GM21717 (cell line): ENCODE measurements around the gene KCNN3.
"Not testable (repeated sequence)": the region's sequence is repeated elsewhere in the genome, so short reads cannot be mapped to it uniquely, and the experiment has no call there.

Experiments used
- ATAC-seq: cut with Tn5 transposase; IDR thresholded peaks from one replicate; pipeline ENCODE4 v1.9.1; 2021; ENCODE audit warnings: mild to moderate bottlenecking, moderate library complexity; ENCODE audit not compliant: unreplicated experiment

KCNN3 gene

DNA sequence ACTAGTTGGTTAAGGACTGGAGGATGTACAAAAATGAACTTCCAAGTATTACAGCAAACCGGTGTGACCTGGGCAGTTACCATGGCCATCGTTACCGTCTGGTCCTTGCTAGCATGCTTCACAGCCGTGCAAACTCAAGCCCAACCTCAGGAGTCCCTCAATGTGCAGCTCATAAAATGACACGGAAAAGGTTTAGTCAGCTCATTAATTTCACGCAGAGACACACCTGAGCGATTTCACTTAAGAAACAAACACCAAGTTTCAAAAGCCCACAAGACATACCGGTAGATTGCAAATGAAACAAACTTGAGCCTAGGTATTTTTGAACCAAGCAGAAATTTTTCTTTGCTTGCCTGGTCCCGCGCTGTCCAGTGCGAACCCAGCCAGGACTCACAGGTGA is 157.1 kb downstream of the KCNN3 start:
- ATAC-seq: no peak

DNA sequence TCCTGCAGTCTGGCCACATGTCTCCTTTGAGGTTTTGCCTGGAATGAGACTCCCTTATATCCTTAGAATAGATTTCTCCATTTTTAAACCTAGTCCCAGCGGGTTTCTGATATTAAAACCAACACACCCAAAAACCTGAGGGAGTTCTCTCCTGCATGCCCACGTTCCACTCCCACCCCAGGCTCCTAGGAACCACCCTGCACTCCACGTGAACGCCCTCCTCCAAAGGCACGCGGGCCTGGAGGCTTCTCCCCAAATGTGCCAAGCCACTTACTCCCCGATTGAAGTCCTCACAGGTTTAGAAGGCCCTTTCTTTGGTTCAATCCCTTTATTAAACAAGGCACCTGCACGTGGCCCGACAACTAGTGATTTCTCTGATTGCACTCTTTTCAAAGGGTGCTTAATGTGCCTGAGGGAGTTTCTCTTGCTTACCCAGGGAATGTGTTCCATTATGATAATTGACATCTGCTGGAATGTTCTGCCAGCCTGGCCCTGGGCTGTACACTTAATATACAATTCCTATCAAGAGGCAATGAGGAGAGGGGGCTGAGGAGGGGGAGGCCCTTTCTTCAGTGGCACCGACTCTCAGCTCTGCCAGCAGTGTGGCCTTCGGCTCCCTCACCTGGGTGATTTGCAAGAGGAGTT is 157.8 kb downstream of the KCNN3 start:
- no peak for ATAC-seq

DNA sequence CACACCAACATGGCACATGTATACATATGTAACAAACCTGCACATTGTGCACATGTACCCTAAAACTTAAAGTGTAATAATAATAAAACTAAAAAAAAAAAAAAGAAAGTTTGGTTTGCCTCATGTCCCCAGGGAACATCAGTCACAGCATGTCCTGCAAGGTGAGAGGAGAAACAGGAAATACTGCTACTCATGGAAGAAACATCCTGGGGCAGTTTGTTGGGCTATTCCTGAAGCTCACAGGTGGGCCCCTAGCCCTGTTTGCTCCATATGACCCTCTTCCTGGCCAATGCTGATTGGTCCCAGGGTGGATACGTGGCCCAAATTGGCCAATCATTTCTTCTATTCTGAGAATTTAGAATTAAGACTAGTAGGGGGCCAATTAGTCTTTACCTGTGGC is 158.7 kb downstream of the KCNN3 start:
- no peak for ATAC-seq

DNA sequence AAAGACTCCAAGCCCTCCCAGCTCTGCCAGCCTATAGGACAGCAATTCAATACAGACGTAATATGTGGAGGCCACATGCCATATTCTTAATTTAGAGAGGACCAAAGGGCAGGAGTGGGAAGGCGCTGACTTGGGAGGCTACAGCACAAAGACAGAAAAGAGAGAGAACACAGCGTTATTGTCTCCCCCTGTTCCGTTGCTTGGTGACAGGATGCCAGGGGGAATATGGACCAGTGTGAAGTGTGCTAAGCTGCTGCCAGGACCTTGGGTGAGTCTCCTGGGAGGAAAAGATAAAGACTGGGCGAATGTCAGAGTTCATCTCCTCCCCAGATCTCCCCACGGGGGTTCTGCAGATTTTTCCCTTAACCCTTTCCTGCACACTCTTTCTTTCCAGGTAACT is 160.0 kb downstream of the KCNN3 start:
- no peak for ATAC-seq

DNA sequence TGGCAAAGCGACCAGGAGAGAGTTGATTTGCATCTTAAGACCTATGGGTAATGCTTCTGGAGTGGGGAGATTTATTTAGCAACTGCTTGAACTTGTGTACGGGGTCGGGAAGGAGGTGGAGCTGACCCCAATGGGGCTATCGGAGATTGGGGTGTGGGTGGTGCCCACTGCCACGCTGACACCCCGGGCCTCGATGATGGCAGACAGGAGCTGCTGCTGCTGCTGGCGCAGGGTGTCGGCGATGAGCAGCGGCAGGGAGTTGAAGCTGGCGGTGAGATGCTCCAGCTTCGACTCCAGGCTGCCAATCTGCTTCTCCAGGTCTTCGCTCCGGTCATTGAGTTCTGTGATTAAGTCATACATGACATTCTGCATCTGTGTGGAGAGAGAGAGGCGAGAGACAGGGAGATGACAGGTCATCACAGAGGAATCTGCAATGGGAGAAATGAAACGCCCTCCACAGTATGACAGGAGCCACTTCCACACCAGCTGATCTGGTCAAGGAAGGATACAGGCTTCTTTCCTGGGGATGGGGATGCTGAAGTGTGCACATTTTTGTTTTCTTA is 162.1 kb downstream of the KCNN3 start:
- no peak for ATAC-seq

DNA sequence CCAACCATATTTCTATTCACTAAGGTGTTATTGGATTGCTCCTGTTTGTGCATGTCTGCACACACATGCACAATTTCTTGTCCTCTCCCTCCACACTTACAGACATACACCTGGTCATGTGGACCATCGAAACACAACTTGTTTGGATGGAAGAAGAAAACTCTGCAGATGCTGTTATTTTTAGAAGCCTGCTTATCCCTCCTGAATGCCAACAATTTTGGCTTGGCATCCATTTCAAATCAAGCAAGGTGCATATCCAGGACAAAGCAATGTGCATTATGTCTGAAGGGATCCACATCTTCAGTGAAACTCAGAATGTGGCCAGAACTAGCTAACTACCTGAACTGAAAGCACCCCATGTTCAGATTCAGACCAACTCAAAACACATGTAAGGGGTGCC is 163.2 kb downstream of the KCNN3 start:
- ATAC-seq: no peak

DNA sequence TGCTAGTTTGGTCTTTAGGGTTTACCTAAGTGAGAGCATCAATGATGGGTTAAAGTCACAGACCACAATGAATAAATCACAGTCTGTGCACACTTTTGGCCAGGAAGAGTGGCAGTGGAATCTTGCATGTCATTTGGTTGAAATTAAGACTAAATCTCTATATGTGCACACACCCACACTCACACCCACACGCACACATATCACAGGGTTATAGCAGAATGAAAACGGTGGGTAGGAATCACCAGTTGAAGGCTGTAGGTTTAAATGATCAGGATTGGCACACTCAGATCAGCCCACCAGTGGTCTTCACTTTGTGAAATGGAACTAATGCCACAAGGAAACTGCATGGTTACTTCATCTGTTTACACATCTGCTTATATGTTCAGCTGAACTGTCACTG is 164.5 kb downstream of the KCNN3 start:
- no peak for ATAC-seq

DNA sequence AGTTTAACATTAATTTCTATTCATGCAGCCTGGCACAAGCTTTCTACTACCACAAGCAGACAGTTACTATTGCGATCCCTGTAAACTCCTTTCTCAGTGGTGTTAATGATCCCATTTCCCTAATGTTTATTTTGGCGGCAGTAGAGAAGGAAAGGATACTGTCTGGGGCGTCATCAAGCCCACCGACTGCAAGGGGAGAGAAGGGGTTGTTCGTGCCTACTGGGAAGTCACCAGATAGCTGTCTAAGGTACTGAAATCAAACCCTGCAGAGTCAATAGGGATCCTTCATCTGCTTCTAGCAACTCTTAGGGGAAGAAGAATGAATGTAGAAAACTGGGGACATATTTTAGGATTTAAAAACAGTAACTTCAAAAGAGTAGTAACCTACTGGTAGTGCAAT is 166.9 kb downstream of the KCNN3 start:
- no peak for ATAC-seq

DNA sequence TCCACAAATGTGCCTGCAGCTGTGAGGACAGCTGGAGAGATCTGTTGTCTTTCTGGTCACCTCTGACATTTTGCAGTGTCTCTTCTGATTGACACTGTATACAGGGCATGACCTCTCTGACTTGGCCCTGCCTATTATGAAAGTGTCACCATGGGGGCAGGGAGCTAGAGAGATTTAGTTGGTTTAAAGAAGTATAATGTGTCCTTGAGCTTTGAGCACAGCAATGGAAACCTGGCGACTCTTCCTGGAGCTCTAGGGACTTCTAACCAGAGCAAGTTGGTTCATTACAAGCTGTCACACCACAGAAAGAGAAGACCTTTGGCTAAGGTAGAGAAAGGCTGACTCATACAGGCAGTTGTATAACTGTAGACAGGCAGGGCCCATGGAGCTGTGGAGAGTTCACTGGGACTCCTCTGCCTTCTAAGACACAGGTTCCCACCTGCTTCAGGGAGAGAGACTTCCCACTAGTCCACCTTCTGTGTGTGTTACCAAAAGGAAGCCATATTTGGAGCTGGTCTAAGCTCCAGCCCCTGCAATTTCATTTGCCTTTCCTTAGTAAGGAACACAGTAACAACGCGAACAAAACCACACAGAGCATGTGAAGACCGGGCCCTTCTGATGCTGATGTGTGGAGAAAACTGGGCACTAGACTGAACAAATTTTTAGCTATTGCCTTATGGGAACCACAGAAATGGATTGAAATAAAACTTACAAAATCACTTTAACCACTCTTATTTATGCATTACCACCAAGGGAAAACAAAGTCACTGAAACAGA is 171.6 kb downstream of the KCNN3 start:
- ATAC-seq: no peak

DNA sequence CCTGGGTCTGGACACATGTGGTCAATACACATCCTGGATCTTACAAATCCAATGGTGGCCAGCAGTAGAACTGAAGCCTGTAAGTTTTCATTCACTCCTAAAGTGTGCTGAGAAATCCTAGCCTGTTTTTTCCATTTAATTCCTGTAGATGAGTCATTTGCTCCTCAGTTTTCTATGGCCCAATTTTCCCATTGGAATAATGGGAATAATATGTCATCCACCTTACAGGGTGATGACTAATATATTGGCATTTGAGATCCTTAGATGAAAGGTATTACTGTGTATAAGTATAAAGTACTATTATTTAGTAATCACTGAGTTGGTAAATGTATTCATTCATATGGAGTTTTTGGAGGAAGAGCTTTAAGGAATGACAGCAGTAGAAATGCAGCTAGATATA is 172.4 kb downstream of the KCNN3 start:
- no peak for ATAC-seq

DNA sequence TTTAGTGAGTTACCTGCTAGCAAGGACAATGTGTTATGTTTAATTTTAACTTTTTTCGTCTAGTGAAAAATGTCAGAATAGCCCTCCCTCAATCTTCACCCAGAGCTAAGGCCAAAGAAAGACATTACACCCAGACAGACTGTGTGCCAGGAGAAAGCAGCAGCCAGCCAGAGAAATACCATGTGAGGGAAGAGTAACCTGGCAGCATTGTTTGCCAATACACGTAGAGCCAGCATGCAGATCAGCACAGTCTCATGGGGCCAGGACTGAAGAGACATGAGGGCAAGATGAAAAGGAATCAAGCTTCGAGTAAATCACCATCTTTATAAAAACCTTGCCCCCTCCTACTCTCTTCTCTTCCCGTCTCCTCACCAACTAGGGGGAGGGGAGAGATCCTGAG is 173.6 kb downstream of the KCNN3 start:
- no peak for ATAC-seq

DNA sequence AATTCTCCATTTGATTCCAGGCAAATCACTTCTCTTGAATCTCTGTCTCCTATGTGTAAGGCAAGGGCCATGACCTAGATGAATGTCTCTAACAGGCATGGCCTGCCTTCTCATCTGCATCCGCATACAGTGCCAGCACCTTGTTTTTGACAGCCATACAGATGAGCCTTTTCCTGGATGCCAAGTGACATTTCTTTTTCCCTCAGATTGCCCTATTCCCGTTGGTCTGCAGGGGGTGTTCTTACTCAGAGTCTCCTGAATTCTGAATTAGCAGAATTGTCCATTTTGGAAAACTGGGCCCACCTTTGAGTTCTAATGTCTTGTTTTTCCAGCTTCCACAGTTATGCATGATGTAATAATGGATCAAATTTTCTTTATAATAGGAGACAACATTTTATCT is 174.1 kb downstream of the KCNN3 start:
- no peak for ATAC-seq

DNA sequence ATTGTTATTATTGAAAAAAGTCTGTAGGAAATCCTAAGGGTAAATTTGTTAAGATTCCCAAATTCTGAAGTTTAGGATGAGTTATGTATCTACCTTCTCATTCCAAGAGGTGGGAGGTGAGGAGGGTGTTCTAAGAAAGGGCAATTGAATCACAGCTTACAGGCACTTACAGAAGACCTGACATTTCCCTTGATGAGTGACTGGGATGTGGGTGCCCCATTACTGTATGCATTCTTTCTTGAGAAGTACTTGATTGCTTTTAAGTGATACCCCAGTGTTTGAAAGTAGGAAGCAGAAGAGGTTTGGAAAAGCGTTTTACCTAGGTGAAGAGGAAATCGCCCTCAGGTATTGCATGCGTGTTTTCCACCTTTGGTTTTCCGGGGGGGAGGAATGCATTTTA is 175.1 kb downstream of the KCNN3 start:
- no peak for ATAC-seq

DNA sequence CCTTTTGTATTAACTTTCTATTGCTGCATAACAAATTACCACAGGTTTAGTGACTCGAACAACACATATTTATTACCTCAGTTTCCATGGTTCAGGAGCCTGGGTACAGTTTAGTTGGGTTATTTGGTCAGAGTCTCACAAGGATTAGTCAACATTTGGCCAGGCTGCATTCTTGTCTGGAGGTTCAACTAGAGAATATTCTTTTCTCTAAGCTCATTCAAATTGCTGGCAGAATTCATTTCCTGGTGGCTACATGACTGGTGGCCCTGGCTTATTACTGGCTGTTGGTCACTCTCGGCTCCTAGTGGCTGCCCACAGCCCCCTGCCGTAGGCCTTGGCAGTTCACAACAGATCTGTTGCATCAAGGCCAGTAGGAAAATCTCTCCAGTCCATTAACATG is 181.0 kb downstream of the KCNN3 start:
- no peak for ATAC-seq

DNA sequence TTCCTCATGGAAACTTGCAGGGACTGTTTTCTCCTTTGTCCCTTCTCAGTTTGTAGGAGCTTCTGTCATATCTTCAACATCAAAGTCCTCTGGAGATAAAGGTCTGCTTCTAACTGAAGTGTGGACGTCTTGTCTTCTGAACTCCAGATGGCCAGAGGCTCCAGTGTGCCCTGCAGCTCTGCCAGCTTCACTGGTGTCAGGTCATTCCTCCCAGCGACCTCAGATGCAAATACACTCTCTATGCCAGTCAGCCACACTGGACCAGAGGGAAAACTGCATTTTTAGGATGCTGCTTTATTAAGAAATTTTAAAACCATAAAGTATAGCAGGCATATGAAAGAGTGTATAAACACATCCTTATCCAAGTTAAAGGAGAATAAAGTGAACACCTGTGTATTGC is 183.6 kb downstream of the KCNN3 start:
- no peak for ATAC-seq

DNA sequence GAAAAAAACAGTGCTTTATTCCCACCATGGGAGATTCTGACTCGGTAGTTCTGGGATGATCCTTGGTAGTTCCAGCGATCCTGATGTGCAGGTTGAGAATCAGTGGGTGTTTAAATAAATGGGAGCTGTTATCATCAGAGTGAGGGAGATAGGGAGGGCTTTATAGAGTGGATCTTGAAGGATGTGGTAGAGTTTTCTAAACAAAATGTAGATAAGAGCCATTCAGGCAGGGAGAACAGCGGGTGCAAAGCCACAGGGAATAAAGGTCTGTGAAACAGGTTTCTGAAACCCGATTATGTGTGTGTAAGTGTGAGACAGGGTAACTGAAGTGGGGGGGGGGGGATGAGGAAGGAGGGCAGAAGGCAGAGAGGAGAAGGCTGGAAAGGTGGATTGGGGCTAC is 186.3 kb downstream of the KCNN3 start:
- no peak for ATAC-seq

DNA sequence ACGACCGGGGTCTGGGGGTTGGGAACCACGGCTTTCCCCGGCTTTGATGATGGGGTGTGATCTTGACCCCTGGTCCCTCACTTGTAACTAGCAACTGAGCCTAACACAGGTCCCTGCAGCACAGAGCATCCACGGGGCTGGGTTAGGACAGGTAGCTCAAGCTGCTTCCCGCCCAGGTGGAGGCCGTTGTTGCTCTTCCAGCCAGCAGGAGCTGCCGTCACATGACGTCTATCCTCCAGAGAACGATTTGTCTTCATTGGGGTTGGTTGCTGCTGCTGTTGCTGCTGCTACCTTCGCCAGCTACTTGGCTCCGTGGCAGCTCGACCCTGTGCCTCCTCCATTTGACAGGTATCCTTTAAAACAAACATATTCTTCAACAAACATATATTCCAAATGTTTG is 187.8 kb downstream of the KCNN3 start:
- no peak for ATAC-seq

DNA sequence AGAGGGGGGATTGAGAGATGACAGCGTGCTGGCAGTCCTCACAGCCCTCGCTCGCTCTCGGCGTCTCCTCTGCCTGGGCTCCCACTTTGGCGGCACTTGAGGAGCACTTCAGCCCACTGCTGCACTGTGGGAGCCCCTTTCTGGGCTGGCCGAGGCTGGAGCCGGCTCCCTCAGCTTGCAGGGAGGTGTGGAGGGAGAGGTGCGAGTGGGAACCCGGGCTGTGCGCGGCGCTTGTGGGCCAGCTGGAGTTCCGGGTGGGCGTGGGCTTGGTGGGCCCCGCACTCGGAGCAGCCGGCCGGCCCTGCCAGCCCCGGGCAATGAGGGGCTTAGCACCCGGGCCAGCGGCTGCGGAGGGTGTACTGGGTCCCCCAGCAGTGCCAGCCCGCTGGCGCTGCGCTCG is 192.2 kb downstream of the KCNN3 start:
- ATAC-seq: not testable (repeated sequence)

DNA sequence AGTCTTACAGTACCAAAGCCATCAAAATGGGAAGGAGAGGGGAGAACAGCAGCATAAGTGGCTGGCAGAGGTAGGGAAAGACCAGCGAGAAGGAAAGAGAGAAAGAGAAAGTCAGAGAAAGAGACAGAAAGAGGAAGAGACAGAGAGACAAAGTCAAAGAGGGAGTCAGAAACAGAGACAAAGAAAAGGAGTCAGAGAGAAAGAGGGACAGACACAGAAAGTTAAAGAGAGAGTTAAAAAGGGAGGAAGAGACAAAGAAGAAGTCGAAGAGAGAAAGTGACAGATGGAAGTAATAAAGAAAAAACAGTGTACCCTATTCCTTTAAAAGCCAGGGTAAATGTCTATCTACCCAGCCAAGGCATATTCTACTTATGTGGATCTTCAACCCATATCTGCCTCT is 193.2 kb downstream of the KCNN3 start:
- not testable (repeated sequence) for ATAC-seq

DNA sequence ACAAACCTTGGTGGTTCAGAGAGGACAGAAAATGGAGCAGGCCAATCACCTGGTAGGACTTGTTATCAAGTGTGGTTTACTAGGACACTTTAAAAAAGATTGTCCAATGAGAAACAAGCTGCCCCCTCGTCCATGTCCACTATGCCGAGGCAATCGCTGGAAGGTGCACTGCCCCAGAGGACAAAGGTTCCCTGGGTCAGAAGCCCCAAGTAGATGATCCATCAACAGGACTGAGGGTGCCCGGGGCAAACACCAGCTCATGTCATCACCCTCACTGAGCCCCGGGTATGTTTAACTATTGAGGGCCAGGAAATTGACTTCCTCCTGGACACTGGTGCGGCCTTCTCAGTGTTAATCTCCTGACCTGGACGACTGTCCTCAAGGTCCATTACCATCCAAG is 195.6 kb downstream of the KCNN3 start:
- not testable (repeated sequence) for ATAC-seq

DNA sequence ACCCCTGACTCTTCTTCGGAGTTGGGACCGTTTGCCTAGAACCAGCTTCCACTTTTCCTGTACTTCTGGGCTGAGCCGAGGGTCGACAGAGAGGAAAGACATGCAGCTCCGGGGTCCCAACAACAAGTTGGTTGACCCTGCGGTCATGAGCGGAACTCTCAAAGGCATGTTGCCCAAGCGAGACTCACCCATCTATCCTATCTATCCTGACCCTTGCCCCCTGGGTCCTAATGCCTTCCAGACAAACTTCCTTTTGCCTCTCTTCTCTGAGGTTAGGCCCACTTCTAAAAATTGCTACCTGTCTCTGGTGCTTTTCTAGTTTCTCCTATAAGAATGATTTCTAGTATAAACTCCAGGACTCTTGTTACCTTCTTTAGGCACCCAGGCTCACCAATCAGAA is 197.8 kb downstream of the KCNN3 start:
- ATAC-seq: not testable (repeated sequence)

DNA sequence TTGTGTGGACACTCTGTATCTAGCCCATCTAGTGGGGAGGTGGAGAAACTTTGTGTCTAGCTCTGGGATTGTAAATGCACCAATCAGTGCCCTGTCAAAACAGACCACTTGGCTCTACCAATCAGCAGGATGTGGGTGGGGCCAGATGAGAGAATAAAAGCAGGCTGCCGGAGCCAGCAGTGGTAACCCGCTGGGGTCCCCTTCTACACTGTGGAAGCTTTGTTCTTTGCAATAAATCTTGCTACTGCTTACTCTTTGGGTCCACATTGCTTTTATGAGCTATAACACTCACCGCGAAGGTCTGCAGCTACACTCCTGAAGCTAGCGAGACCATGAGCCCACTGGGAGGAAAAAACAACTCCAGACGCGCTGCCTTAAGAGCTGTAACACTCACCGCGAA is 198.7 kb downstream of the KCNN3 start:
- not testable (repeated sequence) for ATAC-seq
